HuH-7 (cell line): ENCODE results near the gene FGF21.
A peak's percentile ranks its signal among the peaks of the same experiment; 100 is the strongest.
"Not testable (repeated sequence)": the region's sequence is repeated elsewhere in the genome, so short reads cannot be mapped to it uniquely, and the experiment has no call there.

Experiments used
- DNase-seq: peaks from one replicate; pipeline ENCODE4 v3.0.0; 2011; ENCODE audit warnings: low spot score

FGF21 gene

DNA sequence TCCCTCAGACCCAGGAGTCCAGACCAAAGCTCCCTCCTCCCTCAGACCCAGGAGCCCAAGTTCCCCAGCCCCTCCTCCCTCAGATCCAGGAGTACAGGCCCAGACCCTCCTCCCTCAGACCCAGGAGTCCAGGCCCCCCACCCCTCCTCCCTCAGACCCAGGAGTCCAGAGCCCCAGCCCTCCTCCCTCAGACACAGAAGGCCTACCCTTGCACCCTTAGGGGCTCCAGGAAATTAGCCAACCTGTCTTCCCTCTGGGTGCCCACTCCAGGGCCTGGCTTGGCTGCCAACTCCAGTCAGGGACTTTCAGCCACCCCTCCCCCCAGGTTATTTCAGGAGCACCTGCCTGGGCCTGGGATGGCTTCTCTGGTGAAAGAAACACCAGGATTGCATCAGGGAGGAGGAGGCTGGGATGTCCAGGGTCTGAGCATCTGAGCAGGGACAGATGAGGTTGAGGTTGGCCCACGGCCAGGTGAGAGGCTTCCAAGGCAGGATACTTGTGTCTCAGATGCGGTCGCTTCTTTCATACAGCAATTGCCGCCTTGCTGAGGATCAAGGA lies at the start of gene FGF21:
TSS of gene FGF21 (plus strand) at position 441 of the 558 bp plus-strand sequence. CDS start 713 bp downstream, outside the sequence.
- DNase-seq: no peak

GRCh38 chr19:48708471-48708870 lies 46.9 kb upstream of the FGF21 start:
- DNase-seq: no peak

- no peak for DNase-seq
Measured at GRCh38 chr19:48711106-48711662, 44.1 kb upstream of the FGF21 start.

GRCh38 chr19:48713041-48713863 lies 42.1 kb upstream of the FGF21 start:
- peak; percentile 77 for DNase-seq

- DNase-seq: peak; percentile 98
Measured at GRCh38 chr19:48713864-48714755, 41.2 kb upstream of the FGF21 start.

- no peak for DNase-seq
Measured at GRCh38 chr19:48714759-48715675, 40.3 kb upstream of the FGF21 start.

GRCh38 chr19:48715681-48716171 lies 39.6 kb upstream of the FGF21 start:
- DNase-seq: no peak

- DNase-seq: no peak
Measured at GRCh38 chr19:48716562-48717291, 38.6 kb upstream of the FGF21 start.

- not testable (repeated sequence) for DNase-seq
Measured at GRCh38 chr19:48718106-48718505, 37.2 kb upstream of the FGF21 start.

DNA sequence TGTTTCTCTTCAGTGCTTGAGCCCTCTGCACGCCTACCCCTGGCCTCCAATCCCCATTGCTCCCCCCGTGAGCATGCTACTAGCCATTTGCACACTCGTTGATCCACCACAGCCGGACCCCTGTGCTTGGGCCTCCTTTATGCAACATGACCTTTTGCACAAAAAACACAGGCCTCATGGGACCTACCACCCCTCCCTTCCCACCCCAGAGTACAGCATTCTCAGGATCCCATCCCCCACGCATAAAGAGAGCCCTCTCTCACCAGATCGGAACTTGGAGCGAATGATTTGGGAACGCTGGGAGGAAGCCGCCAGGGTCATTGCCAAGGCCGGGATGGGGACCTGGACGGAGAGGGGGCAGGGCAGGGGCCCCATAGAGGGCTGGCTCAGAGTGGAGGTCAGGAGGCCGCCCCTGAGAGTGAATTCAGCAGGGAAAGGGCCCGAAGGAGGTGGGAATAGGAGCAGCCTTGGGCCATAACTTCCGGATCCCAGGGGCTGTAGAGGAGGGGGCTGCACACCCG lies 36.6 kb upstream of the FGF21 start:
- peak; percentile 67 for DNase-seq

GRCh38 chr19:48719263-48720171 lies 35.8 kb upstream of the FGF21 start, which contains the start of gene MAMSTR:
MAMSTR (minus strand) TSS chr19:48719725; CDS start chr19:48719031, 694 bp downstream.
- DNase-seq: peak; percentile 76

DNA sequence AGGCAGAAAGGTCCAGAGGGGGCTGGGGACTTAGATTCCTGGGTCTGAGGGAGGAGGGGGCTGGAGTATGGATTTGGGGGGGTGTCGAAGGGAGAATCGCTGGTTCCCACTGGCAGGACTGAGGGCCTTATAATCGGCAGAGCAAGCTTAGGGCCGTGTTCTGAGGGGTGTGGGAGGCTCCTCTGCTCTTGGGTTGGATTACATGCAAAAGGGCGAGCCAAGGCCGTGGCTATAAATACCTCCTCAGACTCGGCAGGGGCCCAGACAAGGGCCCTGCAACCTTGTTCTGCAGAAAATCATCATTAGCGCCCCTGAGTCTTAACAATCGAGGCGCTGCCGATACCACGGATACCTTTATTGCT lies 35.1 kb upstream of the FGF21 start:
- no peak for DNase-seq

GRCh38 chr19:48720613-48721296 lies 34.6 kb upstream of the FGF21 start:
- peak; percentile 98 for DNase-seq

GRCh38 chr19:48722196-48722708 lies 33.1 kb upstream of the FGF21 start:
- no peak for DNase-seq

DNA sequence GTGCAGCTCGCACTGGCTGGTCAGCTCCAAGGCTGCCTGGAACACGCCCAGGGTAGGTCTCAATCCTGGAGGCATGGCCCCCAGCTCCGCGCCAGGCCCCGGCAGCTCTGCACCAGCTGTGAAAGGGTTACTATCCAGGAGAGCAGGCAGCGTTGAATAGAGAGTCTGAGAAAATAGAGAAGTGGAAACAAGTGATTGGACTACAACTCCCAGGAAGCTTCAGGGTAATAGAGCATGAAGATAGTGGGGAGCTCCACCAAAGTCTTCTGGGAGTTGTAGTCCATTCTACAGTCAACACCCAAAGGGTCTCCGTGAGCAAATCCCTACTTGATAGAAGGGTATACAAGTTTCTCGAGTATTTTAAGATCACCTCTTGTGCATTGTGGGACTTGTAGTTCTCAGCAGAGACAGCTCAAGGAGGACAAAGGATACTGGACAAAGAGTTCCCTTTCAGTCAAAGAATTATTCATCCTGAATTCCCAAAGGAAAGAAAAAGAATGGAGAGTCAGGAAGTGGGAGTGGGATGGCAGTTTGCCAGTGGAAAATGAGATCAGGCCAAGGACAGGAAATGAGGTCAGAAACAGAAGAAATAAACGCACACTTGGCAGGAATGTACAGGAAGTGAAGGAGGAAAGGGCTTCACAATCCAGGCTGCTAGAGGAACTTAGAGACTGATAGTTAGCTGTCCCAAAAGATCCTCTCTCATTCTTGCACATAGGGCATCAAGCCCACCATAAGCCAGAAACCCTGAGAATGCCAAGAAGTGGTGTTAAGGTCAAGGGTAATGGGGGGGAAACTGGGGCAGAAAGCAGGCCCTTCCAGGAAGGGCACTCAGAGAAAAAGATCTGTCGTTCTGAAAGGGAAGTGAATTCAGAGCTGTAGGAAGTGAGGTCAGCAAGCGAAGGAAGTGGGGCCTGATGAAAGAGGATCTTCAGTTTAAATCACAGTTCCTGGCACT lies 30.2 kb upstream of the FGF21 start:
- no peak for DNase-seq

DNA sequence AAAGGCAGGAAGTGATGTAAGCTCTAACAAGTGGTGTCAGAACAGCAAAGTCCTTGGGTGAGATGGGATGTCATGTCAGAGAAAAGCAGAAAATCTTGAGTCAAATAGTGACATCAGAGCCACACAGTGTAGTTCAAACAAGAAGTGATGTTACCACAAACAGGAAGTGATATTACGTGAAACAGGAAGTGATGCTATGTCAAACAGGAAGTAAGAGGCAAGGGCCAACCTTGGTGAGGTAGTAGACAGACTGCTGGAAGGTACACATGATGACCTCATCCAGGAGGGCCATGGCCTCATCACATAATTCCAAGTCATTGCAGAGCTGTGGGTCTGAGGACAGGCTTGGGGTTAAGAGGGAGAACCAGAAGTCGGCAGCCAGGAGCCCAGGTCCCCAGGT lies 28.8 kb upstream of the FGF21 start:
- DNase-seq: no peak
